Measurements from ENCODE around the gene ZSWIM2. TPM values are rescaled to one million over a fixed set of nuclear protein-coding genes. Genes with fewer than 3 reads are reported as not detected.
"Not testable (repeated sequence)": the region's sequence is repeated elsewhere in the genome, so short reads cannot be mapped to it uniquely, and the experiment has no call there.

Gene ZSWIM2
- polyA plus RNA-seq (ENCODE audit: insufficient read length in 4 of 4), result not detected

- DNase-seq (ENCODE audit: low read depth in 4 of 4, low spot score in 3 of 4), result peak; percentile 39 to 55 (median 46)
These were observed at the start of gene ZSWIM2 for GRCh38 chr2:186848873-186849578. Gene ZSWIM2, minus strand, starts transcription at chr2:186849170. Its CDS starts 40 bp downstream, at chr2:186849130.

DNA sequence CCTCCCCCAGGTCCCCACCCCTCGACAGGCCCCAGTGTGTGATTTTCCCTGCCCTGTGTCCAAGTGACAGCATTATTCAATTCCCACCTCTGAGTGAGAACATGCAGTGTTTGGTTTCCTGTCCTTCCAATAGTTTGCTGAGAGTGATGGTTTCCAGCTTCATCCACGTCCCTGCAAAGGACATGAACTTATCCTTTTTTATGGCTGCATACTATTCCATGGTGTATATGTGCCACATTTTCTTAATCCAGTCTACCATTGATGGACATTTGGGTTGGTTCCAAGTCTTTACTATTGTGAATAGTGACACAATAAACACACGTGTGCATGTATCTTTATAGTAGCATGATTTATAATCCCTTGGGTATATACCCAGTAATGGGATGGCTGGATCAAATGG lies 47.2 kb upstream of the ZSWIM2 start:
- not testable (repeated sequence) for DNase-seq (ENCODE audit: low read depth in 4 of 4, low spot score in 3 of 4)

GRCh38 chr2:186895451-186895850 lies 46.5 kb upstream of the ZSWIM2 start:
- DNase-seq (ENCODE audit: low read depth in 4 of 4, low spot score in 3 of 4), result no peak

DNA sequence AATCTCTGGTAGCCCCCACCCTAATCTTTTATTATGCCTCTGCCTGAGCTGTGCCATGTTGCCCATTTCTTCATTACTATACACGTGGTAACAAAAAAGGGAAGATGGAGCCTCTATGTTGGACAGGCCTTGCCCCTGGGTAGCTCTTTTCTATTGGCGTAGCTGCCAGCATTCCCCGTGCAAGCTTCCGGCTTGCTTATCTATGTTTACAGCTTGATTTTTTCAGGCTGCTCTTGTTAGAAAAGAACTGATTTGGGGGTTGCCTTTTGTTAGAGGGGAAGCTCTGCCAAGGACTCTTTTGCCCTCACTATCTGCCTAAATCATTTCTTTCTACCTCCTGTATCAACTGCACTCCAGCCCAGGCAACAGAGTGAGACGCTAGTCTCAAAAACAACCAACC lies 45.5 kb upstream of the ZSWIM2 start:
- no peak for DNase-seq (ENCODE audit: low read depth in 4 of 4, low spot score in 3 of 4)

GRCh38 chr2:186892821-186893220 lies 43.9 kb upstream of the ZSWIM2 start:
- DNase-seq (ENCODE audit: low read depth in 4 of 4, low spot score in 3 of 4), result no peak

- DNase-seq (ENCODE audit: low read depth in 4 of 4, low spot score in 3 of 4), result no peak
These were observed 42.2 kb upstream of the ZSWIM2 start for GRCh38 chr2:186891185-186891621.

- no peak for DNase-seq (ENCODE audit: low read depth in 4 of 4, low spot score in 3 of 4)
These were observed 40.3 kb upstream of the ZSWIM2 start for GRCh38 chr2:186889101-186889879.

- no peak for DNase-seq (ENCODE audit: low read depth in 4 of 4, low spot score in 3 of 4)
These were observed 38.4 kb upstream of the ZSWIM2 start for GRCh38 chr2:186887107-186888090.

- no peak for DNase-seq (ENCODE audit: low read depth in 4 of 4, low spot score in 3 of 4)
These were observed 35.6 kb upstream of the ZSWIM2 start for GRCh38 chr2:186884587-186884986.

- DNase-seq (ENCODE audit: low read depth in 4 of 4, low spot score in 3 of 4), result no peak
These were observed 34.7 kb upstream of the ZSWIM2 start for GRCh38 chr2:186883666-186884065.

DNA sequence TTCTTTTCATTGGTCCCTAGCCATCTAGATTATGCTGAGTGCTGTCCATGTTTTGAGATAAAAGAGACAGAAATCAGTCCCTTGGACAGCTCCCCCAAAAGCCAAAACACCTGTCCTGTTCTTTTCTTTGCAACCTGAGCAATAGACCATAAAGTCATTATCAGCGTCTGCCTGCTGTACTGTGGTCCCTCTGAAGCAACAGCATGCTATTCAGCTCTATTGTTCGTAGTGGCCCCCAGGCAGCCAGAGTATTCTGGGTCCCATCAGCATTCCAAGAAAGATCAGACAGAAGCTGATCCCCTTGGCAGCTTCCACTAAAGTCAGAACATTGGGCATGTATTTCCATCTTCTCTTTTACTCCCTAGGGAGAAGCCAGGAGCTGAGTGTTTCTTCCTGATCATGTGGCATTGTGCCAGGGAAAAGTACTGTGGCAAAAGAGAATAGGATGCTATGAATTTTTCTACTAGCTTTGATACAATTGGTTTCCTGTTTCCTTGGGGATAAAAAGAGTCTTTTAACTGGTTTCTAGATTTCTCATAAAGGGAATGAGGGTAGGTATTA lies 33.6 kb upstream of the ZSWIM2 start:
- no peak for DNase-seq (ENCODE audit: low read depth in 4 of 4, low spot score in 3 of 4)

DNA sequence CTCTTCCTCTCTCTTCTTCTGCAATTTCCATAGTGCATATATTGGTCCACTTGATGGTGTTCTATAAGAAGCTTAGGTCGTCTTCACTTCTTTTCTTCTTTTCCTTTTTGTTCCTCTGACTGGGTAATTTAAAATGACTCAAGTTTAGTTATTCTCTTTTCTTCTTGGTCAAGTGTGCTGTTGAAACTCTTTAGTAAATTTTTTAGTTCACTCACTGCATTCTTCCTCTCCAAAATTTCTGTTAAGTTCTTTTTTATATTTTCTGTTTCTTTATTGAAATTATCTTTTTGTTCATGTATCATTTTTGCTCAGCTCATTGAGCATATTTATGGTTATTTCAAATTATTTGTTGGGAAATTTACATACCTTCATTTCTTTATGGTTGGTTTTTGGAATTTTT lies 32.7 kb upstream of the ZSWIM2 start:
- no peak for DNase-seq (ENCODE audit: low read depth in 4 of 4, low spot score in 3 of 4)

GRCh38 chr2:186879312-186879711 lies 30.3 kb upstream of the ZSWIM2 start:
- DNase-seq (ENCODE audit: low read depth in 4 of 4, low spot score in 3 of 4), result no peak

DNA sequence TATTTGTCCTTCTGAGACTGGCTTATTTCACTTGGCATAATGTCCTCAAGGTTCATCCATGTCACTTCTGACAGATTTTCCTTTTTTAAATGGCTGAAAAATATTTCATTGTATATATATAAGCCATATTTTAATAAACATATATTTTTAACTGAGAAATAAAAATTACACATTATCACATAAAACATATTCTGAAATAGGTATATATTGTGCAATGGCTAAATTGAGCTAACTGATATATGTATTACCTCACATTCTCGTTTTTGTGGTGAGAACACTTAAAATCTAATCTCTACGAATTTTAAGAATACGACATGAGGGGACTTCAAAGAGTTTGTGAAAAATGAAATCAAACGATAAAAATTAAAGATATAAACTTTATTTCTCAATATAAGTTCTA lies 25.7 kb upstream of the ZSWIM2 start:
- no peak for DNase-seq (ENCODE audit: low read depth in 4 of 4, low spot score in 3 of 4)

DNA sequence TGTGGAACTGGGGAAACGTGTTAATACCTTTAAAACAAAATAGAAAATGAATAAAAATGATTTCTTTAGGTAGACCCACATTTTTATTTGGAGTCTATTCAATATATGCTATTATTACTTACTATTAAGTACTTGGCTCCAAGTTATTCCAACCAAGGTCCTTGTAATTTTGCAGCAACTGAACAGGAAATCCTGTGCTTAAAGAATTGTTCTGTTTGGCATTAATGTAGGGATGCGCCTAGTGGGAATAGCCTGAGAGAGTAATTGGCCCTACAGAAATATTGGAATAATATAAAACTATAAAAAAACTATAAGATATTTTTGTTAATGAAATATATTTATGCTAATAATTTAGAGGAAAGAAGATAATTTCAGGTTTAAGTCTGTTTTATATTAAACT lies 22.9 kb upstream of the ZSWIM2 start:
- DNase-seq (ENCODE audit: low read depth in 4 of 4, low spot score in 3 of 4), result no peak

GRCh38 chr2:186868344-186868743 lies 19.4 kb upstream of the ZSWIM2 start:
- no peak for DNase-seq (ENCODE audit: low read depth in 4 of 4, low spot score in 3 of 4)

DNA sequence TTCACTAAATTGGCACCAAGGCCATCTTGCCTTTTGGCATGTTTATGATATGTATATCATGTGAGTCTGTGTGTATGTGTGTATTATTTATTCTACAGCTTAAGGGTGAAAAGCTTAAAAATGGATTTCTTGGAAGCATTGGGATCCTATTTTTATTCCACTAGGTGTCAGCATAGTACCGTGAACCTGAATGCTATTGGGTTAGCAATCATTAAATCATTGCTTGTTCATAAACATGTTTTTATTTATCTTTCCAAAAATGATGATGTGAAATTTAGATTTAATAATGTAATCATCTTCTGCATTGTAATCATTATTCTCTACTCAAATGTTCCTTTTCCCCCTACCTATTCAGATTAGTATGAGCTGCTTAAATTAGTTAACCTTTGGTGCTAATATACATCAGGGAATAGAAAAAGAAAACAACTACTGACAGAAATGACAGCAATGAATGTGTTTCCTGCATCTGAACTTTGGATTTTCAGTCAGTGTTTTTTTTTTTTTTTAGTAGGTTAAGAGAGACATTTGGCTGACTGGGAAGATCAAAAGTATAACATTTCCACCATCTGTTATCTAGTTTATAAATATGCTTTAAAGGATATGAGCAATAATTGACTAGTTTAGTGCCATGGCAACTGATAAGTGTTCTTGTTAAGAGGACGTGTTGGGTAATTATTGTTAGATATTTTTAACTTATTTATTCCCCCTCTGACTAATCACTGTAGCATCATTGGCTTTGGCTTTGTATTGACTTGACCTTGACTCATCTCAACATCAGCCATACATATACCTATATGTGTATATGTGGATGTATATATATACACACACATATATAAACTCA lies 14.1 kb upstream of the ZSWIM2 start:
- DNase-seq (ENCODE audit: low read depth in 4 of 4, low spot score in 3 of 4), result no peak

- no peak for DNase-seq (ENCODE audit: low read depth in 4 of 4, low spot score in 3 of 4)
These were observed 6.2 kb upstream of the ZSWIM2 start for GRCh38 chr2:186855216-186855615.

- no peak for DNase-seq (ENCODE audit: low read depth in 4 of 4, low spot score in 3 of 4)
These were observed 5.0 kb upstream of the ZSWIM2 start for GRCh38 chr2:186853951-186854350.

DNA sequence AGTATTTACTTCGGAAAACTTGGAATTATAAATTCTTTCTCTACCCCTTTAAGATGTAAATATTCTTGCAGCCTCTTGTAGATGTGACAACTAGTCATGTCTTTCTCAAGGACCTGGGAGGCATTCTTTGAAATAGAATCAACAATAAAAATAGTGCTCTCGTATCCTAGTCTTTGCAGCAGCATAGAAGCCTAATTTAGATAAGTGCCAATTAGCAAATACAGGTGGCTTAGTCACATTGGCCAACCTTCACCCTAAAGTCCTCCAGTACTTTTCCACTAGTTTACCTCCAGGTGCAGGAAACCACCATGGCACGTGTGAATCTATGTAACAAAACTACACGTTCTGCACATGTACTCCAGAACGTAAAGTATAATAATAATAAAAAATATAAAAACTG lies 3.5 kb upstream of the ZSWIM2 start:
- DNase-seq (ENCODE audit: low read depth in 4 of 4, low spot score in 3 of 4), result no peak

Measured in right renal pelvis (tissue), 4 donors.